ENCODE results near the gene TENT5A.

Gene TENT5A

DNA sequence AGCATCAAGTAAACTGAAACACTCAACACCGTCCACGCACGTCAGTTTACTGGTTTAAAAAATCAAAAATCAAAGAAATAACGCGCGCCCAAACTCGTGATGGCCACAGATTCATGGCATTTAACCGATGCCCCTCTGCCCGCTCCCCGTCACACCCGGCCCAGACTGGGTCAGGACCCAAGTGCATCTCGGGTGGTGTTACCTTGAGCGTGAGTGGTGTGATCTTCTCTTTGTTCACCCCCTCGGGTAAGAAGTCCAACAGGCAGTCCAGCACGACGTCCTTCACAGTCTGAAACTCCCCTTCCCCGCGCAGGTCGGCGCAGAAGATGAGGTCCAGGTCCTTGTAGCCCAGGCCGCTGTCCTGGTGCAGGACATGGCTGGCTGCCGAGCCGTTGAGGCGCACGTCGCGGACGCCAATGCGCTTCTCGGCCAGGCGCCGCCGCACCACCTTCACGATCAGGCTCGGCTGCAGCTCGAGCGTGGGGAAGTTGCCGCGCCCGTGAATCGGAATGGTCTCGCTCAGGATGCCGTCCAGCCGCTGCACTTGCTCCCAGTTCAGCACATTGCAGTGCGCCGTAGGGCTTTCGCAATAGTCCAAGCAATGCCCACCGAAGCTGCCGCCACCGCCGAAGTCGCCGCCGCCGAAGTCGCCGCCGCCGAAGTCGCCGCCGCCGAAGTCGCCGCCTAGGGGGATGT, 945 bp downstream of the TENT5A start:
- Histone ChIP-seq H3K27ac (peak overlapping the region; percentile 96), H3K27me3 (no peaks in the 10 kb centered on the region), H3K9me3 (no peaks in the 10 kb centered on the region), H3K4me1 (ENCODE audit: control insufficient read depth in 1 of 2, insufficient read depth in 1 of 2, low read depth in 1 of 2, low read length in 1 of 2) (peaks cover 70 to 76% of the 10 kb centered on the region in 2 experiments), H3K4me3 (ENCODE audit: low read depth in 1 of 2, low read length in 1 of 2) (peak overlapping the region; percentile 86 to 90), H3K36me3 (no peaks in the 10 kb centered on the region)
- TF ChIP-seq, protein P1, sequence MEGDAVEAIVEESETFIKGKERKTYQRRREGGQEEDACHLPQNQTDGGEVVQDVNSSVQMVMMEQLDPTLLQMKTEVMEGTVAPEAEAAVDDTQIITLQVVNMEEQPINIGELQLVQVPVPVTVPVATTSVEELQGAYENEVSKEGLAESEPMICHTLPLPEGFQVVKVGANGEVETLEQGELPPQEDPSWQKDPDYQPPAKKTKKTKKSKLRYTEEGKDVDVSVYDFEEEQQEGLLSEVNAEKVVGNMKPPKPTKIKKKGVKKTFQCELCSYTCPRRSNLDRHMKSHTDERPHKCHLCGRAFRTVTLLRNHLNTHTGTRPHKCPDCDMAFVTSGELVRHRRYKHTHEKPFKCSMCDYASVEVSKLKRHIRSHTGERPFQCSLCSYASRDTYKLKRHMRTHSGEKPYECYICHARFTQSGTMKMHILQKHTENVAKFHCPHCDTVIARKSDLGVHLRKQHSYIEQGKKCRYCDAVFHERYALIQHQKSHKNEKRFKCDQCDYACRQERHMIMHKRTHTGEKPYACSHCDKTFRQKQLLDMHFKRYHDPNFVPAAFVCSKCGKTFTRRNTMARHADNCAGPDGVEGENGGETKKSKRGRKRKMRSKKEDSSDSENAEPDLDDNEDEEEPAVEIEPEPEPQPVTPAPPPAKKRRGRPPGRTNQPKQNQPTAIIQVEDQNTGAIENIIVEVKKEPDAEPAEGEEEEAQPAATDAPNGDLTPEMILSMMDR (IDR thresholded peaks at IDR 0.05), result no peak

GRCh38 chr6:81750681-81751387, 1.6 kb downstream of the TENT5A start:
- no peaks in the 10 kb centered on the region for H3K27me3 ChIP-seq
- no peaks in the 10 kb centered on the region for H3K9me3 ChIP-seq
- H3K4me1 ChIP-seq (ENCODE audit: control insufficient read depth in 1 of 2, insufficient read depth in 1 of 2, low read depth in 1 of 2, low read length in 1 of 2), result peaks cover 75 to 77% of the 10 kb centered on the region in 2 experiments
- H3K27ac ChIP-seq, result peak overlapping the region; percentile 96
- no peaks in the 10 kb centered on the region for H3K36me3 ChIP-seq
- TF ChIP-seq, protein P1 (IDR thresholded peaks at IDR 0.05), result no peak
- peak overlapping the region; percentile 86 to 90 for H3K4me3 ChIP-seq (ENCODE audit: low read depth in 1 of 2, low read length in 1 of 2)

- Histone ChIP-seq H3K36me3 (no peaks in the 10 kb centered on the region), H3K27me3 (no peaks in the 10 kb centered on the region), H3K4me1 (ENCODE audit: control insufficient read depth in 1 of 2, insufficient read depth in 1 of 2, low read depth in 1 of 2, low read length in 1 of 2) (peaks cover 76 to 78% of the 10 kb centered on the region in 2 experiments), H3K9me3 (no peaks in the 10 kb centered on the region), H3K27ac (peak overlapping the region; percentile 96), H3K4me3 (ENCODE audit: low read depth in 1 of 2, low read length in 1 of 2) (peak overlapping the region; percentile 86 to 90)
- TF ChIP-seq, protein P1 (IDR thresholded peaks at IDR 0.05), result no peak
Measured at GRCh38 chr6:81750200-81750599, 2.3 kb downstream of the TENT5A start.

DNA sequence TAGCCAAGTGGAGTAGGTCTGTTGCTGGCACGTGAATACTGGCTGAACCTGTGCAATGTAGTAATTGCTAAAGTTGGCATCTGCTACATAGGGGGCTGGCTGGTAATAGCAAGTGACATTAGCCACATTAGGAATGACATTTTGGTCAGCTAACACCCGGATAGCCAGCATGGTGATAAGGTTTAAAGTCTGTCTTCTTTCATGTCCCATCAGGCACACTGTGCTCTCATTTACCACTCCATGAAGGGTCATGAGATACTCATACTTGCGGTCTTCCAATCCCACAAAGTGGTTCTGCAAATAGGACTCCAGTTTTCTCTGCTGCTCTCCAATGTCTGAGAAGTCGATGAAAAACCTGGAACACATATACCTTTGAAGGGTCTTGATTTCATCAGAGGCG, 2.8 kb downstream of the TENT5A start:
- H3K36me3 ChIP-seq, result no peaks in the 10 kb centered on the region
- peak overlapping the region; percentile 86 to 90 for H3K4me3 ChIP-seq (ENCODE audit: low read depth in 1 of 2, low read length in 1 of 2)
- H3K4me1 ChIP-seq (ENCODE audit: control insufficient read depth in 1 of 2, insufficient read depth in 1 of 2, low read depth in 1 of 2, low read length in 1 of 2), result peaks cover 77 to 80% of the 10 kb centered on the region in 2 experiments
- TF ChIP-seq, protein P1 (IDR thresholded peaks at IDR 0.05), result no peak
- H3K9me3 ChIP-seq, result no peaks in the 10 kb centered on the region
- H3K27me3 ChIP-seq, result no peaks in the 10 kb centered on the region
- H3K27ac ChIP-seq, result peak overlapping the region; percentile 96

GRCh38 chr6:81748994-81749393, 3.5 kb downstream of the TENT5A start:
- H3K4me3 ChIP-seq (ENCODE audit: low read depth in 1 of 2, low read length in 1 of 2), result peak overlapping the region in 1 of 2 experiments; percentile 90

More at GRCh38 chr6:81748994-81749393, 3.5 kb downstream of the TENT5A start:
- TF ChIP-seq, protein P1 (IDR thresholded peaks at IDR 0.05), result no peak
- Histone ChIP-seq H3K4me1 (ENCODE audit: control insufficient read depth in 1 of 2, insufficient read depth in 1 of 2, low read depth in 1 of 2, low read length in 1 of 2) (peaks cover 76 to 80% of the 10 kb centered on the region in 2 experiments), H3K36me3 (no peaks in the 10 kb centered on the region), H3K27me3 (no peaks in the 10 kb centered on the region), H3K27ac (peak overlapping the region; percentile 96), H3K9me3 (no peaks in the 10 kb centered on the region)
